Activated T-cell treated with anti-CD3 and anti-CD28 coated beads, Interleukin-2, amount 50 U/mL, for 72 hours (primary cell): ENCODE measurements around the gene AKTIP. TPM values are rescaled to one million over a fixed set of nuclear protein-coding genes. Genes with fewer than 3 reads are reported as not detected.
A peak's percentile ranks its signal among the peaks of the same experiment; 100 is the strongest.

Experiments
- ATAC-seq, 2 donors: fragments of 150-1000 bp; cut with Tn5 transposase; replicated peaks in 1 of 2; 2 replicates each; pipeline ENCODE4 v1.10.0; 2021; ENCODE audit warnings: moderate library complexity in 2 of 2, mild to moderate bottlenecking in 1 of 2
- DNase-seq, 2 donors: peaks; one replicate each; pipeline ENCODE4 v3.0.0; 2021 to 2022; ENCODE audit warnings: mixed read lengths in 1 of 2
- H3K27ac Mint-ChIP-seq: one replicate; pipeline ENCODE4 v1.8.0; 2022; ENCODE audit warnings: mild to moderate bottlenecking, moderate library complexity, mixed read lengths
- H3K27me3 Mint-ChIP-seq: one replicate; pipeline ENCODE4 v1.8.0; 2022; ENCODE audit warnings: low read depth, mixed read lengths
- H3K36me3 Mint-ChIP-seq, 2 donors: one replicate each; pipeline ENCODE4 v1.8.0; 2022; ENCODE audit warnings: mixed read lengths in 2 of 2, mild to moderate bottlenecking in 1 of 2; ENCODE audit not compliant: insufficient read depth in 2 of 2
- H3K4me1 Mint-ChIP-seq: one replicate; pipeline ENCODE4 v1.8.0; 2022; ENCODE audit warnings: low read depth, mixed read lengths
- H3K4me3 Mint-ChIP-seq, 2 donors: one replicate each; pipeline ENCODE4 v1.8.0; 2022; ENCODE audit warnings: mild to moderate bottlenecking in 2 of 2, mixed read lengths in 2 of 2, moderate library complexity in 2 of 2
- H3K9me3 Mint-ChIP-seq, 2 donors: one replicate each; pipeline ENCODE4 v1.8.0; 2022; ENCODE audit warnings: mixed read lengths in 2 of 2
- total RNA-seq, 2 donors: library from RNA; stranded (reverse); gene quantifications; one replicate each; pipeline ENCODE4 v1.2.3, GENCODE V29; 2022

Gene AKTIP
- total RNA-seq, 2 donors from 2014 or later, result 33.7 to 33.9 TPM

GRCh38 chr16:53446090-53446489, 56.9 kb downstream of the AKTIP start:
- Mint-ChIP-seq H3K4me3 (no peak overlapping the region), H3K4me1 (peaks cover 31% of the 10 kb centered on the region), H3K36me3 (peaks cover 4 to 28% of the 10 kb centered on the region in 2 donors), H3K27ac (no peak overlapping the region), H3K9me3 (no peaks in the 10 kb centered on the region), H3K27me3 (no peaks in the 10 kb centered on the region)
- DNase-seq, result no peak
- ATAC-seq, result peak; percentile 44 to 49

- DNase-seq (no peak), ATAC-seq (peak; percentile 31 to 51)
- Mint-ChIP-seq H3K9me3 (no peaks in the 10 kb centered on the region), H3K4me1 (peaks cover 32% of the 10 kb centered on the region), H3K27ac (peak overlapping the region; percentile 26), H3K4me3 (peak overlapping the region in 1 of 2 donors; percentile 2), H3K27me3 (no peaks in the 10 kb centered on the region), H3K36me3 (peaks cover 5 to 28% of the 10 kb centered on the region in 2 donors)
These were observed 57.5 kb downstream of the AKTIP start for GRCh38 chr16:53445534-53445933.

Other genes with a start within 250 kb of the AKTIP start
- 100 to 1,000 TPM in 1 of 2 donors, 10 to 100 TPM in 1; 83.0 to 113 TPM for gene RBL2, start 68.7 kb downstream of the AKTIP start, total RNA-seq
- gene RPGRIP1L, start 200.7 kb upstream of the AKTIP start, total RNA-seq, result 1 to 10 TPM; 4.4 to 4.9 TPM
- gene FTO, start 200.9 kb upstream of the AKTIP start, total RNA-seq, result 10 to 100 TPM; 44.0 to 51.5 TPM